HG02852 (cell line): ENCODE measurements around the gene SAMD10.
"Not testable (repeated sequence)": the region's sequence is repeated elsewhere in the genome, so short reads cannot be mapped to it uniquely, and the experiment has no call there.

Experiments
- ATAC-seq: cut with Tn5 transposase; IDR thresholded peaks from one replicate; pipeline ENCODE4 v1.9.1; 2021; ENCODE audit warnings: mild to moderate bottlenecking, moderate library complexity; ENCODE audit not compliant: unreplicated experiment

Gene SAMD10

DNA sequence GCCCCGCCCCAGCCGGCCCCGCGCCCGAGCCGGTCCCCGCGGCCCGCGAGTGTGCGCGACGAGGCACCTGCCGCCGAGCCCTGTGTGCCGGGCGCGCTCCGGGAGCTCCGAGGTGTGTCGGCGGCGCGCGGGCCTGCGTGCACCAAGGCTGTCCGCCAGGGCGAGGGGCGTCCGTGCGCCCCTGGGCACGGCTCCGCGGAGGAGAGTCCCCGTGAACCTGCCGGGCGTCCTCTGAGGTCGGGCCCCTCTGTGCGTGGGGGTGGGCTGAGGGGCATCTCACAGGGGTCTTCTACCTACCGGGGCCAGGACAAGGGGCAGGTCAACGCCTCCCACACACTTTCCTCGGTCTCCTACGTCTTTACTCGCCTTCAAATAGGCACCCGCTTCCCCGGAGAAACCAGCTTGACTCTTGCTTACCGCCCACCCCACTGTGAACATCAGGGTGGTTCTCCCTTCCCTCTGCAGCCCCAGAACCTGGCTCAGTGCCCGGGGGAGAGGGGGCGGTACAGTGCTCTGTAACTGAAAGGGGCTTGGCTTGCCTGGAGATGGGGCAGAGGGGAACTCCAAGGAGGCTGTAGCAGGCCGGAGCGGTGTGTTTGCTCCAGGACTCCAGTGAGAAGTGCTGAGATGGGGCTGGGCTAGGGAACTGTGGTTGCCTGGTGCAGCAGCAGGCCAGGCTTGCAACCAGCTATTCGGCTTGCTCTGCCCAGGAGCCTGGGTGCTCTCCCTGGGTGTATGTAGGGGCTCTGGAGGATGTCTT lies at the start of gene SAMD10:
Gene SAMD10 (minus strand): TSS at position 86 of the 760 bp plus-strand sequence. CDS start 175 bp downstream, outside the sequence.
- ATAC-seq = no peak

GRCh38 chr20:64027981-64028685 lies 48.7 kb upstream of the SAMD10 start:
- no peak for ATAC-seq

DNA sequence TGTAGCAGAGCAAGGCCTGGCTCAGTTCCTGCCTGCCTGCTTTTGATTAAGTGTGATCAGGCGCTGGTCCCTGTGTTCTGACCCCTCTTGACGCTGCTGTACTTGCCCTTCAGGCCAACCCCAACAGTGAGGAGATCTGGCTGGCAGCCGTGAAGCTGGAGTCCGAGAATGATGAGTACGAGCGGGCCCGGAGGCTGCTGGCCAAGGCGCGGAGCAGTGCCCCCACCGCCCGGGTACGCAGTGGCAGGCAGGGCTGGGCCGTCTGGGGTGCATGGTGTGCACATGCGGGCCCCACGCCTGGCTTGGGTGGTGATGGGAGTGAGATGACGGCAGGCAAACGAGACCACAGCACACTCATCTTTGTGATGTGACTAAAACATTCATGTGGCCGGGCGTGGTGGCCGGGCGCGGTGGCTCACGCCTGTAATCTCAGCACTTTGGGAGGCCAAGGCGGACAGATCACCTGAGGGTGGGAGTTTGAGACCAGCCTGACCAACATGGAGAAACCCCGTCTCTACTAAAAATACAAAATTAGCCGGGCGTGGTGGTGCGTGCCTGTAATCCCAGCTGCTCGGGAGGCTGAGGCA lies 46.5 kb upstream of the SAMD10 start:
- ATAC-seq = no peak

DNA sequence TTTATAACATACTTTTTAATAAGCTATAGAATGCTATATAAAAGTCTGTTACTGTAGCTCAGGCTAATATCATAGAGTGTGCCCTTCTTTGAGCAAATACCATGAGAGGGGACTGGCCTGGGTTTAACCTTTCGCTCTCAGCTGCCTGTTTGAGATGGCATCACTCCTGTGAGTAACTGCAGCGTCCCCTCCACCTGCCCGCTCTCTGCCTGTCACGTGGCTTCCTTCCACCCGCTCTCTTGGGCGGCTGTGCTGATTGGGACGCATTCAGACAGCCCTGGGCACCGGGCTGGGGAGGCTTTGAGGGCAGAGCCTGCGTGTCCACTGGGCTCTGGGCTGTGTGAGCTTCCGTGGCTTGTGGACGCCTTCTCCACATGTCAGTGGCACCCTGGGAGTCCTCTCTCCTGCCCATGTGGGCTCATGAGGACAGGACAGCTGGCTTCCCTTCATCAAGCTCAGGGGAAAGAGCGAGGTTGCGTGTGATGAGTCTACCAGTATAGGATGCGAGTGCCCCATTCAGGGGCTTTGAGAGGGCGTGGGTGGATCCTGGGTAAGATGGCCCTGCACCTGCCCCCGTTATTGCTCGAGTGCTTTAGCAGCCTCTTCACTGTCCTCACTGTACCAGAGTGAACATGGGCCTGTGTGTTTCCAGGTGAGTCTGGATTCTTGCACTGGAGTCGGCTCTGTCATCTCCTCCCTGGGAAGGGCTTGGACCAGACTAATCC lies 45.8 kb upstream of the SAMD10 start:
- ATAC-seq = no peak

DNA sequence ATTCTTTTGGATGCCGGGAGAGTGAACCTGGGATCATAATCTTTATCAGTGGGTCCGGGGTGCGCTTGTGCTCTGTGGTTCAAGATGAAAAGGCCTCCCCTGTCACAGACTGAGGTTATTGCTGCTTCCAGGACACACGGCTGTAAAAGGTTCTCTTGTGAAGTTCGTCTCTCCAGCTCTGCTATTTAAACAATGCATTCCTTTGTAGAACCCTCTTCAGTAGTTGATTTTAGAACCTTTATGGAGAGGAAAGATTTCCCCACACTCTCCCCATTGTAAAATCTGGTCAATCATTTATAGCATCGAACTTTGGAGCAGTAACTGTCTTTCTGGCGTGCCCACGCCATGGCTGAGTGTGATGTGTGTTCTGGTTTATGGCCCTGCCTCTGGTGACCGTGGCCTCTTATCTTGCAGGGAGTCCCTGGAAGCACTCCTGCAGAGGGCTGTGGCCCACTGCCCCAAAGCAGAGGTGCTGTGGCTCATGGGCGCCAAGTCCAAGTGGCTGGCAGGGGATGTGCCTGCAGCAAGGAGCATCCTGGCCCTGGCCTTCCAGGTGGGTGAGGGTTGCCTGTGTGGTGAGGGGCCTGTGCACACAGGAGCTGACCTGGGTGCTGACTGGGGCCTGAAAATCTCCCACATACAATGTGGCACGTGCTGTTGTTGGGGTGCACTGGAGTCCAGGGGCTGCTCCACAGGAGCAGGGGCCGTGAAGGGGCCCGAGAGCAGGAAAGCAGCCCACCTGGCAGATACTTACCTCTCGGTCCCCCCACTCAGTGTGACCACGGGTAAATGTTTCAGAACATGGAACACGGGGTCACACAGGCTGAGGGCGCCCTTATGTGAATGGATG lies 44.9 kb upstream of the SAMD10 start:
- no peak for ATAC-seq

- ATAC-seq = no peak
These were observed 44.1 kb upstream of the SAMD10 start for GRCh38 chr20:64023361-64024140.

GRCh38 chr20:64022671-64023360 lies 43.4 kb upstream of the SAMD10 start:
- no peak for ATAC-seq

- no peak for ATAC-seq
These were observed 41.9 kb upstream of the SAMD10 start for GRCh38 chr20:64021124-64021975.

DNA sequence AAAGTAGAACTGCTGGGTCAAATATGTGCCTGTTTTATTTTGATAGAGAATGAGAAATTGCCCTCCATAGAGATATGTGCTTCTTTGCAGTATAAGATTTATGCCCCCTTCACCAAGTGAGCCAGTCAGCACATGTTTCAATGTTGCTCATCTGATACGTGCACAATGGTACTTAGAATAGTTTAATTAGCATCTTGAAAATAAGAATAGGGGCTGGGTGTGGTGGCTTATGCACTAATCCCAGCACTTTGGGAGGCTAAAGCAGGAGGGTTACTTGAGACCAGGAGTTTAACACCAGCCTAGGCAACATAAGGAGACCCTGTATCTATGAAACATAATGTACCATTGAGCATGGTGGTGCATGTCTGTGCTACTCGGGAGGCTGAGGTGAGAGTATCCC lies 36.2 kb upstream of the SAMD10 start:
- no peak for ATAC-seq

- not testable (repeated sequence) for ATAC-seq
These were observed 33.1 kb upstream of the SAMD10 start for GRCh38 chr20:64012385-64013154.

DNA sequence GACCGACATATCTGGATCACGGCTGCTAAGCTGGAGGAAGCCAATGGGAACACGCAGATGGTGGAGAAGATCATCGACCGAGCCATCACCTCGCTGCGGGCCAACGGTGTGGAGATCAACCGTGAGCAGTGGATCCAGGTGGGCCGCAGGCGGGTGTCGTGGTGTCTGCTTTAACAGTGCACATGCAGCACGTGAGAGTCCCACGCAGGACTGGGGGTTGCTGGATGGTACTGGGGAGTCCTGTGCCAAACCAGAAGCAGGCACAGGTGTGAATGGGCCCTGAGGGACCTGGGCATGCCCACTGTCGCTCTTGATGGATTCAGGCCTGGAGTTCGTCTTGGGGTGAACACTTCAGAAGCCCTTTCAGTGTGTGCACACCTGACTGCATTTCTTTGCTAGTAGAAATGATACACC lies 31.9 kb upstream of the SAMD10 start:
- ATAC-seq = no peak

DNA sequence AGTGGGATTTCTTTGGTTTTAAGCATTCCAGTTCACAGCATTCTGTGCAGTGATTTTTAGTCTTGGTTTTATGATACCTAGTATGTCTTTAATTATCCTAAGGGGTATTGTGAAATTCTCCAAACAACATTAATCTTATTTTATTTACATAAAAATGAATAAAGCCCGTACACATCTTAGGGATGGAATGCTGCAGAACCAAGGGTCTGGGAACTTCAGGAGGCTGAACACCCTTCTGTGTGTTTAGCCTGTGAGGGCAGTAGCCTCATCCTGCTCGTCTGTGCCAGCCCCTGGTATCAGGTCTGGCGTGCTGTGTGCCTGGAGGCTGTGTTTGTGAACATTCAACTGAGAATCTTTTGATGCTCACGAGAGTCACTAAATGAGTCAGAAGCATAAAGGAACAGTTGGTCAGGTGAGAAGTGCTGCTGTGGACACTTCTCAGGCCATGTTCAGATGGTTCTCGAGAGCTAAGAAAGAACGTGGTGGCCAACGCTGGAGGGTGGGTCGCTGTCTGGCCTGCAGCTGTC lies 31.3 kb upstream of the SAMD10 start:
- ATAC-seq = no peak

GRCh38 chr20:64009811-64010387 lies 30.5 kb upstream of the SAMD10 start:
- no peak for ATAC-seq

- no peak for ATAC-seq
These were observed 27.5 kb upstream of the SAMD10 start for GRCh38 chr20:64006902-64007301.

- no peak for ATAC-seq
These were observed 27.0 kb upstream of the SAMD10 start for GRCh38 chr20:64006490-64006889.

DNA sequence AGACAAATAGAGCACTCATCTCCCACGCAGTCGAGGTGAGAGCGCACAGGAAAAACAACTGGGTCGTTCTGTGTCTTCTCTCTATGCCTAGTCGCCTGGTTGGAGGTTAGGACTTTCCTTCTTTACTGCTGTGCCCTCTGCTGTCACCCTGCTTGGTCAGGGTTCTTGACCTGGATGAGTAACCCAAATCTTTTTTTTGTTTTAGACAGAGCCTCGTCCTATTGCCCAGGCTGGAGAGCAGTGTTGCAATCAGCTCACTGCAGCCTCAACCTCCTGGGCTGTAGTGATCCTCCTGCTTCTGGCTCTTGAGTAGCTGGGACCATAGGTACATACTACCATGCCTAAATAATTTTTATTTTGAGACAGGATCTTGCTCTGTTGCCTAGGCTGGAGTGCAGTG lies 26.0 kb upstream of the SAMD10 start:
- ATAC-seq = no peak
